Heart left ventricle (tissue), 16 donors: ENCODE data around the gene DYNC2LI1. TPM values are rescaled to one million over a fixed set of nuclear protein-coding genes. Genes with fewer than 3 reads are reported as not detected.

Experiments used
- ATAC-seq, 4 donors: fragments of 200-7000 bp; cut with Tn5 transposase; one replicate each; pipeline ENCODE4 v1.9.1; 2020 to 2022; ENCODE audit warnings: moderate library complexity in 4 of 4, mild to moderate bottlenecking in 3 of 4, moderate number of reproducible peaks in 1 of 4
- DNase-seq, 5 donors: peaks; one replicate each; pipeline ENCODE4 v3.0.0-alpha.2; 2020
- H3K27ac ChIP-seq, 12 donors: fragments of 200-600 bp; sonication (generic) in 4 of 12; one replicate each; pipeline versions ENCODE4 v1.5.0 to v1.8.0; 2016 to 2022; ENCODE audit warnings: mild to moderate bottlenecking in 2 of 12
- H3K27me3 ChIP-seq, 9 donors: fragments of 200-600 bp; sonication (generic) in 2 of 9; one replicate each; pipeline versions ENCODE4 v1.5.1 to v1.8.0; 2016 to 2022; ENCODE audit warnings: mild to moderate bottlenecking in 3 of 9
- H3K36me3 ChIP-seq, 9 donors: fragments of 200-600 bp; sonication (generic) in 2 of 9; one replicate each; pipeline versions ENCODE4 v1.5.0 to v1.8.0; 2018 to 2022; ENCODE audit warnings: mild to moderate bottlenecking in 2 of 9
- H3K4me1 ChIP-seq, 12 donors: fragments of 200-600 bp; sonication (generic) in 4 of 12; one replicate each; pipeline versions ENCODE4 v1.5.0 to v1.8.0; 2016 to 2022; ENCODE audit warnings: mild to moderate bottlenecking in 3 of 12
- H3K4me3 ChIP-seq, 12 donors: fragments of 200-600 bp; sonication (generic) in 4 of 12; one replicate each; pipeline versions ENCODE4 v1.5.0 to v1.8.0; 2017 to 2022; ENCODE audit warnings: mild to moderate bottlenecking in 9 of 12, moderate library complexity in 4 of 12
- H3K9me3 ChIP-seq, 12 donors: fragments of 200-600 bp; sonication (generic) in 4 of 12; one replicate each; pipeline versions ENCODE4 v1.5.0 to v1.8.0; 2016 to 2022; ENCODE audit warnings: mild to moderate bottlenecking in 1 of 12
- CTCF ChIP-seq, 12 donors: fragments of 200-600 bp; sonication (generic) in 4 of 12; IDR thresholded peaks; one replicate each; pipeline versions ENCODE4 v1.5.0 to v1.8.0; 2018 to 2022; ENCODE audit warnings: antibody characterized with exemption in 12 of 12, mild to moderate bottlenecking in 5 of 12
- POLR2A ChIP-seq, 2 donors: fragments of 450-650 bp; IDR thresholded peaks; one replicate each; pipeline ENCODE4 v1.6.1; 2017; ENCODE audit warnings: antibody characterized with exemption in 2 of 2, mild to moderate bottlenecking in 2 of 2, moderate library complexity in 2 of 2
- WGBS, 4 donors: extraction: QIAGEN DNeasy Blood & Tissue Kit in 2 of 4; methylation state at CpG; one replicate each; pipeline versions ENCODE4 v1.1.5 to v1.1.7; 2013 to 2018; 5-methylcytosine and 5-hydroxymethylcytosine counted together
- intact Hi-C, 10 donors: fragments of 100-400 bp; cut with DNase I; formaldehyde crosslinking; loops; one replicate each; pipeline versions ENCODE4 v1.11.1 to v1.14.2; 2022
- polyA plus RNA-seq, 2 donors: library from polyadenylated mRNA; stranded (reverse); fragments of 200-250 nt; gene quantifications; one replicate each; pipeline ENCODE4 v1.2.3, GENCODE V29; 2013
- total RNA-seq, 9 donors: library from RNA; depleted of rRNA in 2 of 9; stranded (reverse); fragments of >200 nt in 2 of 9; fragmentation: NEBNext Ultra II Directional in 3 of 9; extraction: Animal tissue kit (Norgen Biotek cat#: 25700) in 3 of 9; gene quantifications; one replicate each; pipeline versions ENCODE4 v1.1.0 to v1.2.4, GENCODE V29; 2016 to 2023
- donor health status: ischemic (EF 13 %, LVEDD 7.1; RV severe dilation, severe dysfunction).
- donor health status: healthy with polysubstance abuse.
- donor health status: DM: no; HTN: yes; CAD: no.
- donor health status: DM: no; HTN: no; CAD: no.
- donor health status: ischemic (EF 25% LVEDD 6.9; RV normal size, moderate dysfunction).
- donor health status: ischemic (EF 25% LVEDD 5.7; RV mildly dilated, moderate dysfunction).
- donor health status: healthy.
- donor health status: DM: yes; HTN: yes; CAD: no.
- donor health status: ischemic (EF 35%, LVEDD 5.7; RV mildly dilated, moderate dysfunction).
- donor health status: nonischemic (EF 11% LVEDD 7.7; RV severe dilation, severe dysfunction).
- donor health status: DM: yes; HTN: yes; CAD: no.
- donor health status: PGD.
- donor health status: ischemic (EF 29% LVEDD 5.4; RV normal size, mild dysfunction).
- donor health status: nonischemic (EF 23%, LVEDD 6.1; RV moderate dilation, normal function).

Gene DYNC2LI1
- total and polyA plus RNA-seq, 11 donors: 4.8 to 17.8 (median 9.6) TPM

DNA sequence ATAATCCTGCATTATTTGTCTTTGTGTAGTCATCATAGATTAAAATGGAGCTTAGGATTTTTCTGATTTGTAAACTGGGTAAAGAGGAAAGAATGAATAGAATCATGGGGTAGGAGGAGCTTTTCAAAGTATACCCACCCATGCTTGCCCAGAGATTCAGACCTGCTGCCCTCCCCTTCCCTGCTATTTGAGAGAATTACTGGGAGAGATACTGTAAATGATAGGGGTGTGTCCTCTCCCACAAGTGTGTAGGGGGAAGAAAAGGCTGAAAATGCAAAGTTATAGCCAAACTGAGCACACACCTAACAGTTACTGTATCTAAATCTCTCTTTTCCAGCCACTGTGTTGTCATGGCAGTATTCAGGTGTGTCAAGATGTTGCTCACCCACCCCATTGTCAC is 21.5 kb upstream of the DYNC2LI1 start:
- H3K4me1 ChIP-seq: peaks cover 0 to 16% (median 0%) of the 10 kb centered on the region in 12 donors
- no peak overlapping the region for H3K27ac ChIP-seq
- no peaks in the 10 kb centered on the region for H3K9me3 ChIP-seq
- H3K4me3 ChIP-seq: no peak overlapping the region
- DNase-seq: no peak
- TF ChIP-seq POLR2A (IDR thresholded peaks at IDR 0.05): no peak
- TF ChIP-seq CTCF (IDR thresholded peaks at IDR 0.05): no peak
- peaks cover 0 to 6% (median 0%) of the 10 kb centered on the region in 9 donors for H3K36me3 ChIP-seq
- intact Hi-C loops: no loop called here
- no peaks in the 10 kb centered on the region for H3K27me3 ChIP-seq
- ATAC-seq: no peak

DNA sequence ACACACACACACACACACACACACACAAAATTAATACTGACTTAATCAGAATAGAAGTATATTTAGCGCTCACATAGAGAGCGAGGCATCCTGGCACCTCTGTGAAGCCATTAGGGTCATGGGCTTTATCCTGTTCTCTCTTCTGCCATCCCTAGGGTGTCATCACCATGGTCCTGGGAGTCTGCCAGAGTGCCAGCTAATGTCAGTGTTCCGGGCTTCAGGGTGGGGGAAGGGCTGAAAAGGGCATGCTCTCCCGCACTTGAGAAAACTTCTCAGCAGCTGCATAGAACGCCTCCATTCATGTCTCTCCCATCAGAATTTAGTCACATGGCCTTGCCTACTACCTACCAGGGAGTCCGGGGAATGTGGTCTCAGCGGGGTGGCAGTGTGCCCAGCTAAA is 19.7 kb upstream of the DYNC2LI1 start:
- Histone ChIP-seq H3K27me3 (no peaks in the 10 kb centered on the region), H3K27ac (no peak overlapping the region), H3K9me3 (no peaks in the 10 kb centered on the region), H3K4me1 (peaks cover 0 to 26% (median 0%) of the 10 kb centered on the region in 12 donors), H3K36me3 (peaks cover 0 to 6% (median 0%) of the 10 kb centered on the region in 9 donors), H3K4me3 (no peak overlapping the region)
- TF ChIP-seq CTCF (IDR thresholded peaks at IDR 0.05): no peak
- no peak for TF ChIP-seq POLR2A (IDR thresholded peaks at IDR 0.05)
- 69 to 79% (median 71%) methylated on average over 7 of the region's 7 CpGs for WGBS, 4 donors
- ATAC-seq (peak in 2 of 4 donors; percentile 52 to 58), DNase-seq (peak in 2 of 5 donors; percentile 29 to 37)
- intact Hi-C loops: no loop called here

- Histone ChIP-seq H3K9me3 (no peaks in the 10 kb centered on the region), H3K27me3 (no peaks in the 10 kb centered on the region), H3K4me3 (no peak overlapping the region), H3K27ac (peak overlapping the region in 4 of 12 donors; percentile 11 to 39 (median 12)), H3K36me3 (peaks cover 0 to 11% (median 0%) of the 10 kb centered on the region in 9 donors), H3K4me1 (peaks cover 0 to 15% (median 0%) of the 10 kb centered on the region in 12 donors)
- ATAC-seq (peak in 1 of 4 donors; percentile 33), DNase-seq (peak in 1 of 5 donors; percentile 54)
- WGBS, 4 donors: 28 to 57% (median 39%) methylated on average over 3 of the region's 3 CpGs
- intact Hi-C loops: no loop called here
- TF ChIP-seq POLR2A (IDR thresholded peaks at IDR 0.05): no peak
These were observed 15.1 kb upstream of the DYNC2LI1 start for GRCh38 chr2:43758739-43759138.

DNA sequence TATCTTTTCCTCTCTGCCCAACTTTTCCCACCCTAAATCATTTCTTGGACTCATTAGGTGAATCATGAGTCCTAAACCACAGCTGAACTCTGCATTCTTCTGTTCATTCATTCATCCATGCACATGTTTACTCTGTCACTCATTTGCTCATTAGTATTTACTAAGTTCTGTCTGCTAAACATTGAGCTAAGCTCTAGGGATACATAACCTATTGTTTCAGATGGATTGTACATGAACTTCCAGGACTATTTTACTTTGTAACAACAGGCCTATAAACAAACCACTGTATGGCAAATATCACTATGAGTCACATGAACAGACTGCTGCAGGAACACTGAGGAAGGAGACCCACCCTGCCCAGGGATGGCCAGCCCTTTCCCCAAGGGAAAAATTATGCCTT is 14.6 kb upstream of the DYNC2LI1 start:
- peak in 3 of 4 donors; percentile 38 to 52 (median 47) for ATAC-seq
- H3K9me3 ChIP-seq: no peaks in the 10 kb centered on the region
- H3K4me3 ChIP-seq: no peak overlapping the region
- no peaks in the 10 kb centered on the region for H3K27me3 ChIP-seq
- H3K27ac ChIP-seq: peak overlapping the region in 3 of 12 donors; percentile 11 to 17 (median 13)
- H3K4me1 ChIP-seq: peaks cover 0 to 15% (median 0%) of the 10 kb centered on the region in 12 donors
- H3K36me3 ChIP-seq: peaks cover 0 to 11% (median 0%) of the 10 kb centered on the region in 9 donors
- intact Hi-C loops: no loop called here
- no peak for DNase-seq
- TF ChIP-seq CTCF (IDR thresholded peaks at IDR 0.05): no peak
- TF ChIP-seq POLR2A (IDR thresholded peaks at IDR 0.05): no peak

- no peaks in the 10 kb centered on the region for H3K27me3 ChIP-seq
- no peak overlapping the region for H3K27ac ChIP-seq
- WGBS, 4 donors: 69 to 81% (median 79%) methylated on average over 3 of the region's 3 CpGs
- no peak overlapping the region for H3K4me3 ChIP-seq
- DNase-seq: no peak
- H3K9me3 ChIP-seq: no peaks in the 10 kb centered on the region
- peaks cover 0 to 15% (median 0%) of the 10 kb centered on the region in 12 donors for H3K4me1 ChIP-seq
- TF ChIP-seq CTCF (IDR thresholded peaks at IDR 0.05): no peak
- TF ChIP-seq POLR2A (IDR thresholded peaks at IDR 0.05): no peak
- no peak for ATAC-seq
- intact Hi-C loops: loop anchor here in 1 of 10 donors (10.0 kb wide), 1 partner anchor 147 kb away; no protein-coding TSS in a partner anchor
- peaks cover 0 to 21% (median 0%) of the 10 kb centered on the region in 9 donors for H3K36me3 ChIP-seq
These were observed 11.6 kb upstream of the DYNC2LI1 start for GRCh38 chr2:43762286-43762685.
